Measurements from ENCODE around the gene SH3RF3.

DNA sequence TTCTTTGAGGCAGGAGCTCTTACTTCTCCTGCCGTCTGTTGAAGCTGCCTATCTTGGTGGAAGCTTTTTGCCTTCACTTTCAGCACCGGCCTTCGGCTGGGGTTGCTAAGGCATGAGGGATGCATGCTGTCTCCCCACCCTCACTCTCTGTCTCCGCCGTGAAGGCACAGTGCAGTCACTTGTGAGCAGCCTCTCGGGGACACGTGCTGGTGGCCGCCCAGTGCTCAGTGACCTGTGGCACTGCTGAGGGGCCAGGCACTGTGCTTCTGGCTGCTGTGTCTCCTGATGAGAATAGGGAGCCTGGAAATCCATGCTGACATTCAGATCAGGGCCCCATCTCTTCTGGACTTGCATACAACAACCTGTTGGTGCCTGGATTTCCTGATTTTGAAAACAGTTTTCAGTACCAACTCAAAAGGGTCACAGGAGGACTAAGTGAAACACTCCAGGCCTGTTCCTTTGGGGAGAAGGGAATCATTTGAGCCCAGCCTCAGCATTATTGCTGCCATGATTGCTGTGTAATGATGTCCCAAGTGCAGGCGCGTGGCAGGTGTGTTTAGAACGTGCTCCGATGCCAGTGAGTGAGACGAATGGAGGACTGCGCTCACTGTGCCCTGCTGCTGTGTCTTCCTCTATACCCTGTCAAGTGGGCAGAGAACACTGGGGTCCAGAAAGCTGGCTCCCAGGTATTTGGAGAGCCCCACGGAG is 266.6 kb downstream of the SH3RF3 start:
- TF ChIP-seq POLR2AphosphoS5 (IDR thresholded peaks at IDR 0.05; ENCODE audit: low read depth, low read length) (no peak), SIN3A (IDR thresholded peaks at IDR 0.05; ENCODE audit: borderline replicate concordance, insufficient read depth, low read length) (no peak)
- TF ChIP-seq, protein P1, sequence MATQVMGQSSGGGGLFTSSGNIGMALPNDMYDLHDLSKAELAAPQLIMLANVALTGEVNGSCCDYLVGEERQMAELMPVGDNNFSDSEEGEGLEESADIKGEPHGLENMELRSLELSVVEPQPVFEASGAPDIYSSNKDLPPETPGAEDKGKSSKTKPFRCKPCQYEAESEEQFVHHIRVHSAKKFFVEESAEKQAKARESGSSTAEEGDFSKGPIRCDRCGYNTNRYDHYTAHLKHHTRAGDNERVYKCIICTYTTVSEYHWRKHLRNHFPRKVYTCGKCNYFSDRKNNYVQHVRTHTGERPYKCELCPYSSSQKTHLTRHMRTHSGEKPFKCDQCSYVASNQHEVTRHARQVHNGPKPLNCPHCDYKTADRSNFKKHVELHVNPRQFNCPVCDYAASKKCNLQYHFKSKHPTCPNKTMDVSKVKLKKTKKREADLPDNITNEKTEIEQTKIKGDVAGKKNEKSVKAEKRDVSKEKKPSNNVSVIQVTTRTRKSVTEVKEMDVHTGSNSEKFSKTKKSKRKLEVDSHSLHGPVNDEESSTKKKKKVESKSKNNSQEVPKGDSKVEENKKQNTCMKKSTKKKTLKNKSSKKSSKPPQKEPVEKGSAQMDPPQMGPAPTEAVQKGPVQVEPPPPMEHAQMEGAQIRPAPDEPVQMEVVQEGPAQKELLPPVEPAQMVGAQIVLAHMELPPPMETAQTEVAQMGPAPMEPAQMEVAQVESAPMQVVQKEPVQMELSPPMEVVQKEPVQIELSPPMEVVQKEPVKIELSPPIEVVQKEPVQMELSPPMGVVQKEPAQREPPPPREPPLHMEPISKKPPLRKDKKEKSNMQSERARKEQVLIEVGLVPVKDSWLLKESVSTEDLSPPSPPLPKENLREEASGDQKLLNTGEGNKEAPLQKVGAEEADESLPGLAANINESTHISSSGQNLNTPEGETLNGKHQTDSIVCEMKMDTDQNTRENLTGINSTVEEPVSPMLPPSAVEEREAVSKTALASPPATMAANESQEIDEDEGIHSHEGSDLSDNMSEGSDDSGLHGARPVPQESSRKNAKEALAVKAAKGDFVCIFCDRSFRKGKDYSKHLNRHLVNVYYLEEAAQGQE (IDR thresholded peaks at IDR 0.05; ENCODE audit: insufficient read depth in 1 of 2, low read depth in 2 of 2, low read length in 2 of 2) = no peak
